Liver (tissue), 9 donors: Measurements from ENCODE around the gene PCDHA1. TPM values are rescaled to one million over a fixed set of nuclear protein-coding genes. Genes with fewer than 3 reads are reported as not detected.

Source experiments
- DNase-seq: peaks from one replicate; pipeline ENCODE4 v3.0.0-alpha.2; 2017; ENCODE audit warnings: low spot score
- H3K27ac ChIP-seq, 2 donors: one replicate each; pipeline ENCODE4 v1.7.0; 2013; ENCODE audit warnings: inconsistent platforms in 2 of 2, low read length in 2 of 2, control low read depth in 1 of 2, low read depth in 1 of 2, mild to moderate bottlenecking in 1 of 2
- H3K27me3 ChIP-seq, 4 donors: one replicate each; pipeline versions ENCODE4 v1.6.1 to v1.7.0; 2013; ENCODE audit warnings: low read length in 3 of 4, inconsistent platforms in 1 of 4, mild to moderate bottlenecking in 1 of 4, moderate library complexity in 1 of 4; ENCODE audit not compliant: control insufficient read depth in 4 of 4, insufficient read depth in 4 of 4
- H3K36me3 ChIP-seq, 4 donors: one replicate each; pipeline versions ENCODE4 v1.6.1 to v1.7.0; 2013; ENCODE audit warnings: low read length in 3 of 4, mild to moderate bottlenecking in 3 of 4, low read depth in 1 of 4, moderate library complexity in 1 of 4; ENCODE audit not compliant: control insufficient read depth in 4 of 4, insufficient read depth in 3 of 4
- H3K4me1 ChIP-seq, 4 donors: one replicate each; pipeline versions ENCODE4 v1.6.1 to v1.7.0; 2013; ENCODE audit warnings: low read length in 3 of 4, mild to moderate bottlenecking in 3 of 4, moderate library complexity in 1 of 4; ENCODE audit not compliant: control insufficient read depth in 4 of 4, insufficient read depth in 4 of 4
- H3K4me3 ChIP-seq, 3 donors: one replicate each; pipeline versions ENCODE4 v1.6.1 to v1.7.0; 2013; ENCODE audit warnings: low read length in 3 of 3, control low read depth in 1 of 3, low read depth in 1 of 3, mild to moderate bottlenecking in 1 of 3
- H3K9ac ChIP-seq, 2 donors: one replicate each; pipeline ENCODE4 v1.7.0; 2013; ENCODE audit warnings: low read length in 2 of 2, mild to moderate bottlenecking in 2 of 2, moderate library complexity in 2 of 2, control low read depth in 1 of 2, low read depth in 1 of 2
- H3K9me3 ChIP-seq, 4 donors: one replicate each; pipeline versions ENCODE4 v1.6.1 to v1.7.0; 2013; ENCODE audit warnings: low read length in 3 of 4; ENCODE audit not compliant: control insufficient read depth in 4 of 4
- EGR1 ChIP-seq, 2 donors: IDR thresholded peaks; 2 replicates each; pipeline ENCODE4 v1.6.1; 2016 to 2018; ENCODE audit warnings: antibody characterized with exemption in 2 of 2, low read depth in 2 of 2
- FOXA1 ChIP-seq: IDR thresholded peaks from 2 replicates; pipeline ENCODE4 v1.6.1; 2016; ENCODE audit warnings: antibody characterized with exemption
- FOXA2 ChIP-seq: IDR thresholded peaks from 2 replicates; pipeline ENCODE4 v1.6.1; 2016; ENCODE audit warnings: antibody characterized with exemption
- GABPA ChIP-seq, 2 donors: IDR thresholded peaks in 1 of 2; conservative IDR thresholded peaks in 1 of 2; 2 replicates each; pipeline ENCODE4 v1.6.1; 2016; ENCODE audit warnings: antibody characterized with exemption in 2 of 2, mild to moderate bottlenecking in 1 of 2, moderate library complexity in 1 of 2
- HNF4A ChIP-seq, 2 donors: conservative IDR thresholded peaks; 2 replicates each; pipeline ENCODE4 v1.6.1; 2016; ENCODE audit warnings: antibody characterized with exemption in 2 of 2, mild to moderate bottlenecking in 2 of 2
- HNF4G ChIP-seq: IDR thresholded peaks from 2 replicates; pipeline ENCODE4 v1.6.1; 2016; ENCODE audit warnings: antibody characterized with exemption
- JUND ChIP-seq, 2 donors: IDR thresholded peaks; 2 replicates each; pipeline ENCODE4 v1.6.1; 2016; ENCODE audit warnings: antibody characterized with exemption in 2 of 2
- MAX ChIP-seq: IDR thresholded peaks from 2 replicates; pipeline ENCODE4 v1.6.1; 2016; ENCODE audit warnings: antibody characterized with exemption
- NR2F2 ChIP-seq: IDR thresholded peaks from 2 replicates; pipeline ENCODE4 v1.6.1; 2016; ENCODE audit warnings: antibody characterized with exemption
- RAD21 ChIP-seq, 2 donors: IDR thresholded peaks; 2 replicates each; pipeline ENCODE4 v1.6.1; 2016; ENCODE audit warnings: antibody characterized with exemption in 2 of 2, mild to moderate bottlenecking in 2 of 2
- RXRA ChIP-seq, 2 donors: IDR thresholded peaks; 2 replicates each; pipeline ENCODE4 v1.6.1; 2017 to 2018; ENCODE audit warnings: antibody characterized with exemption in 2 of 2, mild to moderate bottlenecking in 1 of 2
- TAF1 ChIP-seq: conservative IDR thresholded peaks from 2 replicates; pipeline ENCODE4 v1.6.1; 2016; ENCODE audit warnings: antibody characterized with exemption, mild to moderate bottlenecking
- YY1 ChIP-seq: IDR thresholded peaks from 2 replicates; pipeline ENCODE4 v1.6.1; 2016; ENCODE audit warnings: antibody characterized with exemption, mild to moderate bottlenecking
- ZBTB33 ChIP-seq: IDR thresholded peaks from 2 replicates; pipeline ENCODE4 v1.6.1; 2016; ENCODE audit warnings: antibody characterized with exemption
- WGBS: extraction: QIAGEN DNeasy Blood & Tissue Kit; methylation state at CpG from one replicate; pipeline ENCODE4 v1.1.7; 2013; 5-methylcytosine and 5-hydroxymethylcytosine counted together
- polyA plus RNA-seq, 2 donors: library from polyadenylated mRNA; stranded (reverse) in 1 of 2; unstranded in 1 of 2; fragments of 200-250 nt in 1 of 2; fragments of >200 nt in 1 of 2; fragmentation: Nextera tagmentation in 1 of 2; extraction: Ambion mirVana in 1 of 2; gene quantifications; one replicate each; pipeline versions ENCODE4 v1.2.1 to v1.2.3, GENCODE V29; 2013 to 2015
- total RNA-seq, 2 donors: library from RNA; depleted of rRNA; stranded (reverse); fragments of >200 nt; gene quantifications; one replicate each; pipeline ENCODE4 v1.2.3, GENCODE V29; 2014
- TF ChIP-seq, protein P1 (sequence below): fragments of 150-350 bp; IDR thresholded peaks from 2 replicates; pipeline ENCODE4 v1.5.1; 2017; ENCODE audit warnings: improper control_type of control experiment, low read depth, low read length; ENCODE audit not compliant: missing input control
- TF ChIP-seq, protein P2 (sequence below): IDR thresholded peaks from 2 replicates; pipeline ENCODE4 v1.6.1; 2016; ENCODE audit warnings: antibody characterized with exemption, mild to moderate bottlenecking
- donor health status: healthy.
- donor health status: healthy.
- donor health status: healthy.
- donor health status: healthy.
- donor health status: healthy.

The PCDHA1 gene
- total and polyA plus RNA-seq, 4 donors: not detected

GRCh38 chr5:140982083-140982716 lies 196.3 kb downstream of the PCDHA1 start:
- H3K9ac ChIP-seq: no peak overlapping the region
- TF ChIP-seq FOXA2 (no peak), MAX (no peak), RAD21 (IDR thresholded peaks at IDR 0.05) (no peak), EGR1 (IDR thresholded peaks at IDR 0.05; ENCODE audit: low read depth in 2 of 2) (no peak), HNF4A (conservative IDR thresholded peaks at IDR 0.05) (no peak), ZBTB33 (no peak), NR2F2 (no peak), TAF1 (no peak), HNF4G (no peak), FOXA1 (no peak), JUND (IDR thresholded peaks at IDR 0.05) (no peak)
- TF ChIP-seq, protein P1, sequence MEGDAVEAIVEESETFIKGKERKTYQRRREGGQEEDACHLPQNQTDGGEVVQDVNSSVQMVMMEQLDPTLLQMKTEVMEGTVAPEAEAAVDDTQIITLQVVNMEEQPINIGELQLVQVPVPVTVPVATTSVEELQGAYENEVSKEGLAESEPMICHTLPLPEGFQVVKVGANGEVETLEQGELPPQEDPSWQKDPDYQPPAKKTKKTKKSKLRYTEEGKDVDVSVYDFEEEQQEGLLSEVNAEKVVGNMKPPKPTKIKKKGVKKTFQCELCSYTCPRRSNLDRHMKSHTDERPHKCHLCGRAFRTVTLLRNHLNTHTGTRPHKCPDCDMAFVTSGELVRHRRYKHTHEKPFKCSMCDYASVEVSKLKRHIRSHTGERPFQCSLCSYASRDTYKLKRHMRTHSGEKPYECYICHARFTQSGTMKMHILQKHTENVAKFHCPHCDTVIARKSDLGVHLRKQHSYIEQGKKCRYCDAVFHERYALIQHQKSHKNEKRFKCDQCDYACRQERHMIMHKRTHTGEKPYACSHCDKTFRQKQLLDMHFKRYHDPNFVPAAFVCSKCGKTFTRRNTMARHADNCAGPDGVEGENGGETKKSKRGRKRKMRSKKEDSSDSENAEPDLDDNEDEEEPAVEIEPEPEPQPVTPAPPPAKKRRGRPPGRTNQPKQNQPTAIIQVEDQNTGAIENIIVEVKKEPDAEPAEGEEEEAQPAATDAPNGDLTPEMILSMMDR: no peak
- peaks cover 1 to 26% (median 20%) of the 10 kb centered on the region in 4 donors for H3K4me1 ChIP-seq
- WGBS: 78% methylated on average over 5 of the region's 5 CpGs
- H3K27ac ChIP-seq: no peak overlapping the region
- H3K36me3 ChIP-seq: no peaks in the 10 kb centered on the region
- no peak for DNase-seq
- H3K9me3 ChIP-seq: peaks cover 0 to 2% (median 0%) of the 10 kb centered on the region in 4 donors
- H3K4me3 ChIP-seq: no peak overlapping the region
- H3K27me3 ChIP-seq: peaks cover 0 to 1% (median 0%) of the 10 kb centered on the region in 4 donors

- Histone ChIP-seq H3K27me3 (peaks cover 0 to 6% (median 0%) of the 10 kb centered on the region in 4 donors), H3K4me1 (no peaks in the 10 kb centered on the region), H3K9ac (no peak overlapping the region), H3K9me3 (peaks cover 0 to 2% (median 0%) of the 10 kb centered on the region in 4 donors), H3K4me3 (no peak overlapping the region), H3K36me3 (no peaks in the 10 kb centered on the region), H3K27ac (no peak overlapping the region)
- DNase-seq: no peak
- no peak for TF ChIP-seq YY1
- TF ChIP-seq HNF4A (conservative IDR thresholded peaks at IDR 0.05): no peak
- TF ChIP-seq JUND (IDR thresholded peaks at IDR 0.05): no peak
- WGBS: 17% methylated on average over 3 of the region's 3 CpGs
These were observed 200.2 kb downstream of the PCDHA1 start for GRCh38 chr5:140986117-140986521.

- no peaks in the 10 kb centered on the region for H3K36me3 ChIP-seq
- H3K27me3 ChIP-seq: peaks cover 0 to 6% (median 0%) of the 10 kb centered on the region in 4 donors
- H3K27ac ChIP-seq: no peak overlapping the region
- TF ChIP-seq RXRA (IDR thresholded peaks at IDR 0.05) (no peak), TAF1 (no peak), EGR1 (IDR thresholded peaks at IDR 0.05; ENCODE audit: low read depth in 2 of 2) (no peak), MAX (no peak), RAD21 (IDR thresholded peaks at IDR 0.05) (no peak), GABPA (IDR thresholded peaks at IDR 0.05 in 1 of 2, conservative IDR thresholded peaks at IDR 0.05 in 1 of 2) (no peak), FOXA1 (no peak), JUND (IDR thresholded peaks at IDR 0.05) (no peak), FOXA2 (no peak), HNF4G (no peak), HNF4A (conservative IDR thresholded peaks at IDR 0.05) (no peak)
- TF ChIP-seq, protein P1: no peak
- TF ChIP-seq, protein P2, sequence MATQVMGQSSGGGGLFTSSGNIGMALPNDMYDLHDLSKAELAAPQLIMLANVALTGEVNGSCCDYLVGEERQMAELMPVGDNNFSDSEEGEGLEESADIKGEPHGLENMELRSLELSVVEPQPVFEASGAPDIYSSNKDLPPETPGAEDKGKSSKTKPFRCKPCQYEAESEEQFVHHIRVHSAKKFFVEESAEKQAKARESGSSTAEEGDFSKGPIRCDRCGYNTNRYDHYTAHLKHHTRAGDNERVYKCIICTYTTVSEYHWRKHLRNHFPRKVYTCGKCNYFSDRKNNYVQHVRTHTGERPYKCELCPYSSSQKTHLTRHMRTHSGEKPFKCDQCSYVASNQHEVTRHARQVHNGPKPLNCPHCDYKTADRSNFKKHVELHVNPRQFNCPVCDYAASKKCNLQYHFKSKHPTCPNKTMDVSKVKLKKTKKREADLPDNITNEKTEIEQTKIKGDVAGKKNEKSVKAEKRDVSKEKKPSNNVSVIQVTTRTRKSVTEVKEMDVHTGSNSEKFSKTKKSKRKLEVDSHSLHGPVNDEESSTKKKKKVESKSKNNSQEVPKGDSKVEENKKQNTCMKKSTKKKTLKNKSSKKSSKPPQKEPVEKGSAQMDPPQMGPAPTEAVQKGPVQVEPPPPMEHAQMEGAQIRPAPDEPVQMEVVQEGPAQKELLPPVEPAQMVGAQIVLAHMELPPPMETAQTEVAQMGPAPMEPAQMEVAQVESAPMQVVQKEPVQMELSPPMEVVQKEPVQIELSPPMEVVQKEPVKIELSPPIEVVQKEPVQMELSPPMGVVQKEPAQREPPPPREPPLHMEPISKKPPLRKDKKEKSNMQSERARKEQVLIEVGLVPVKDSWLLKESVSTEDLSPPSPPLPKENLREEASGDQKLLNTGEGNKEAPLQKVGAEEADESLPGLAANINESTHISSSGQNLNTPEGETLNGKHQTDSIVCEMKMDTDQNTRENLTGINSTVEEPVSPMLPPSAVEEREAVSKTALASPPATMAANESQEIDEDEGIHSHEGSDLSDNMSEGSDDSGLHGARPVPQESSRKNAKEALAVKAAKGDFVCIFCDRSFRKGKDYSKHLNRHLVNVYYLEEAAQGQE: no peak
- H3K9ac ChIP-seq: no peak overlapping the region
- peaks cover 0 to 2% (median 0%) of the 10 kb centered on the region in 4 donors for H3K9me3 ChIP-seq
- H3K4me1 ChIP-seq: no peaks in the 10 kb centered on the region
- DNase-seq: no peak
- 40% methylated on average over 5 of the region's 5 CpGs for WGBS
- H3K4me3 ChIP-seq: no peak overlapping the region
These were observed 202.2 kb downstream of the PCDHA1 start for GRCh38 chr5:140988100-140988499.
